Stimulated activated CD8-positive, alpha-beta memory T cell treated with anti-CD3 and anti-CD28 coated beads, Interleukin-15, amount 100 ng/mL, for 4 hours (primary cell): Measurements from ENCODE around the gene ANKRD1.

Source experiments
- DNase-seq, 2 donors: peaks; one replicate each; pipeline ENCODE4 v3.0.0-alpha.2; 2020; ENCODE audit warnings: low read depth in 2 of 2

ANKRD1 gene

GRCh38 chr10:90935581-90936275, 14.8 kb upstream of the ANKRD1 start:
- DNase-seq = no peak

DNA sequence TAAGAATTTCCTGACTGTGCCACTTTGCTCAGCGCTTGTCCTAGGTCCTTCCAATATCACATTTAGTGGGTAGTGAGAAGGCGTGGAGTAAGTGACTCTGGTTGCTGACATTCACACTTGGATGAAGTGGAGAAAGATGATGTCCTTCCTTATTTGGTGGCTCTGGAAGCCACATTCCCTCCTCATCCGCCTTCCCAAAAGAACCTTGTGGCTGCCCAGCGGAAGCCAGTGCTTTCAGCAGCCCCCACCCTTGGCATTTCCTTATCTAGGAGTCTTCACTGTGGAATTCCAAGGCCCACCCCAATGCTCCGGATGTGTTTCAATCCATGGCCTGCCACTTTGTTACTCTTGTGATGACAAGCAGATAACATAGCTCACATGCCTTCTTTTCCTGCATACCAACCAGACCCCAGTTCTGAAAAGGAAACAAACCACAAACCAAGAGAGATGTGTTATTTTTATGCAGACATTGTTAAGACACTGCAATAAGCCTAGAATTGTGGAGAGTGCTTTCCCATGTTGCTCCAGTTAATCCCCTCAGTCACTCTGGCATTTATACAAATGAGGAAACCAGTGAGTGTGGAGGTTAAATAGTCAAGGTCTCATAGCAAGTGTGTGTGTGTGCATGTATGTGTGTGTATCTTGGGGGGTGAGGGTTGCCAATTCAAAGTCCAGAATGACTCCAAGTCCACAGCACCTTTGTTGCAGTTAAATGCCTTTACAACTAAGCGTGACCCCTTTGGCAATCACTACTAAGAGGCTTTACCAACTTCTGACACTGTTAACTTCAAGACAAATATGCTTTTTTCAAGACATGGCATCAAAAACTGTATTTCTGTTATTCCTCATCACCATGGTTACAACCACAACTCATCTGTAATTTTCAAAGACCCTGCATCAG, 10.3 kb upstream of the ANKRD1 start:
- no peak for DNase-seq

DNA sequence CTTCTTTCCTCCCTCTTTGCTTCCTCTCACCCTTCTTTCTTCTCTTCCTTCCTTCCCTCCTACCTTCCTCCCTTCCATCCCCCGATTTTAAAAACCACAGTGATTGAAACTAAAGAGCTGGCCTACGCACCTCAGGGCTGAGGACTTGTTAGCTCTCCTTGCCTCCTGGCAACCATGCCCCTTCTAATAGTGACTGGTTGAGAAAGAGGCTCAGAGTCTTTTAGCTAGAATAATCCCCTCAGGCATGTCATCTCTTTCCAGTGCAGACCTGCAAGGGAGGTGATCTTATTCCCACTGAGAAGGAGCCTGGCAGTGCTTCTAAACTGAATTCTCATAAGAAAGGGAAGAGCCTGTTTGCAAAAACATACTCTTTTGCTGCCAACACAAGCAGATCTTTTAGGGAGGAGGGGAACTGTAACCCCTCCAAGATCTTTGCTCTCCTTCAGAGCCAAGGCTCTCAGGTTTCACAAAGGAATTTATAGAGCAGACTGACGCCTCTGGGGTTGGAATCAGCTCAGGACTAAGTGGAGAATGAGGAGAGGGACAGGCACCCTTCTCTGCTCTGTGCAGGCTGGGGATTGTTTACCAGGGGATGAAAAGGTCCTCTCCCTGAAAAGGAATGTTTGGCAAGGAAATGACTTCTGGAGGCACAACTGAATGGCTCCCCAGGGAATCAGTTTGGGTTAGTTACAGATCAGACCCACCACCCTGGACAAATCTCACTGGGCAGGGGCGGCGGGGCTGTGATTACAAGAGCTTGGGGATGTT, 9.4 kb upstream of the ANKRD1 start:
- DNase-seq = no peak

- DNase-seq = no peak
Observed at GRCh38 chr10:90929179-90929578, 8.3 kb upstream of the ANKRD1 start.

- DNase-seq = no peak
Observed at GRCh38 chr10:90927293-90927692, 6.4 kb upstream of the ANKRD1 start.

DNA sequence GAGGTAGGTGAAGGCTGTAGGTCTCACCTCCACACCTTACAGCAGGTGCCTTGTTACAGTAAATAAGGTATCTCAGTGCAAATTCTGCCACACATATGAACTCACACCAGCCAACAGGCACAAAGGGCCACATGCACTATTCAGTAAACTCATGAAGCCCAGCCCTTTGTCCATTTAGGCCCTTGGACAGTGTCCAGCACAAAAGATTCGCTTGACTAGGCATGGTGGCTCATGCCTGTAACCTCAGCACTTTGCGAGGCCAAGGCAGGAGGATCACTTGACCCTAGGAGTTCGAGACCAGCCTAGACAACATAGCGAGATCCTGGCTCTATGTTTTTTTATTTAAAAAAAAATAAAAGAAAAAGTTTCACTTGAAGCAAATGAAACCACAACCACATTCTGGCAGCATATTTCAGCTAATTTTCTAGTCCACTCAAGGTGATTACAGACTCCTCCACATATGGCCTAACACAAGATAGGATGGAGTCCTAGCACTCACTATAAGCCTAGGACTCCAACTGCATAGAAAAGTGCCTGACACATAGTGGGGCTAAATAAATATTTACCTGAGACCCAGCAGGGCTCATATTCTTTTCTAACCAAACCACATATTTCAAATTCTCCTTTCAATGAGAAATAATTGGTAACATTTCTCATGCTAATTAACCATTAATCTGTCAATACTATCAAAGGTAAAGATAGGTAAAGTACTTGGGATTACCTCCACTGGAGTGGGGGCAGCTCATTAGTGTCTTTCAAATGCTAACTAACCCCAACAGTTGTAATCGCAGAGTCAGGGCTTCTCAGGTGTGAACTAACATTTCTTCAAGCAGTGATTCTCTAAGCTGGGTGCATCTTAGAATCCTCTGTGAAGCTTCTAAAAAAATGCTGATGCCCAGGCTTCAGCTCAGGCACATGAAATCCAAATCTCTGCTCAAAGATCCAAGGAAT, 4.5 kb upstream of the ANKRD1 start:
- no peak for DNase-seq

DNA sequence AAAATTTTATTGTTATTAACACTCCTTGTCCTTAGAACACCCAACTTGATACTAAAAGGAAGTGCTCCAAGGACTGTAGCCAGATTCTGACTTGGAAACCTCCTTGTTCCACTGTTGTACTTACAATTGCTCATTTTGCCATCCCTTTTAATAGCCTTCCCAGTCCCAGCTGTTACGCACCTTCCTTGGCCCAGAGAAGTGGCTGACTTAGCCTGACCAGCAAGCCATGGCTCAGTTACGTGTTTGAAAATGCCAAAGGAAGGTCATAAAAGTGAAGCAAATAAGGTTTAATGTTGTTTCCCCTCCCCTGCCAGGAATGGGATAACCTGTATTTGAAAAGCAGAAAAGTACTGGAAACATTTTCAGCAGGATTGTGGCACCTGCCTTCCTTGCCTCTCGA, 3.7 kb upstream of the ANKRD1 start:
- no peak for DNase-seq

- DNase-seq = no peak
Observed at GRCh38 chr10:90923111-90923731, 2.3 kb upstream of the ANKRD1 start.

GRCh38 chr10:90921906-90922305, 1.0 kb upstream of the ANKRD1 start:
- no peak for DNase-seq

GRCh38 chr10:90919683-90920574, 958 bp downstream of the ANKRD1 start:
- DNase-seq = no peak

DNA sequence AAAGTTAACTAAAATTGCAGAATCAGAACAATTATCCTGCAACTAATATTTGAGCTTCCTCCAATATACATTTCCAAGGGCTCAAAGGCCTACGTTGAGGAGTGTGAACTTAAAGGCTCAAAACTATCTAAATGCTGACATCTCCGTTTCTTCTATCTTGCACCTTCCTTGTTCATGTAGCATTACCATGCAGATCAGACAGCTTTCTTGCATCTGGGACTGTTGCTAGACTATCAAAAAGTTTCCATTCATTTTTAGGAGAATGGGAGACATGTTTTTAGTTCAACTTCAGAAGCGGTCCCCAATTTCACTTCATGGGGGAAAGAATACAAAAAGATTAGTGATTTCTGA, 2.9 kb downstream of the ANKRD1 start:
- no peak for DNase-seq

DNA sequence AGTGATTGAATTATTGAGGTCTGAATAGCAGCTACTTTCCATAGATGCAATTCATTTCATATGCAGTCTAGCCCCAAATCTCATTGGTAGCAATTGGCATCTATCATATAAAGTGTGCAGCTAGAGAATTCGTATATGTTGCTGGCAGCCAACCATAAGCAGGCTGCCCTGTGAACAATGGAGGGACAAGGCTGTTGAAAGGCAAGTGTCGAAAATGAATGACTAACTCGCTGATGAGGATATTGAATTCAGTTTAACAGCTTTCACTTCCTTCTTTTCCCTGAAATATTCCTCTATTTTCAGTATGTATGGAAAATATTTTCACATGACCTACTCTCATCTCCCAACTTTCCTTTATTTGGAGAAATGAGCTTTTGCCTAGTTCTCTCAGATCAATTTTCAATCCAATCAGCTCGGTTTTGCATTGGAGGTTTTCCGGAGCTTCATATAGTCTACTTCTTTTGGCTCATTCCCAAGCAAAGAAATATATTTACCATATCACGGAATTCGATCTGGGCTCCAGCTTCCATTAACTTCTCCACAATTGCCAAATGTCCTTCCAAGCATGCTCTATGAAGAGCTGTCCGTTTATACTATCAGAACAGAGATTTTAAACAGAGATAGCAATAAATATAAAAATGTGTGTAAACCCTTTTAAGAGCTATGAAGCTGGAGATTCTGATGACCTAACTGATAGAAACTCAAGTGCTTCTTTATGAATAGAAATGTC, 3.5 kb downstream of the ANKRD1 start:
- no peak for DNase-seq

GRCh38 chr10:90916392-90917237, 4.3 kb downstream of the ANKRD1 start:
- no peak for DNase-seq

DNA sequence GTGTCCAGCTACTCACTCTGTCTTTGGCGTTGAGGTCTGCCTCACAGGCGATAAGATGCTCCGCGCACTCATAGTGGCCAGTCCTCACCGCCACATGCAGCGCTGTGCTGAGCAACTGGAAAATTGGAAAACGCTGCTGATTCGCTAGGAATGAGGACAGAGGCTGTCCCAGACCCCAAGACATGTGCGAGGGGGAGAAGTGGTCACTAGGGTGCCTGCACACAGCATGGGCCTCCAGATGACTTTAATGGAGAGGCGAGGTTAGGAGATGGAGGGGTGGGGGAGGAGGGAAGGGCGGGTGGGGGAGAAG, 5.2 kb downstream of the ANKRD1 start:
- no peak for DNase-seq

DNA sequence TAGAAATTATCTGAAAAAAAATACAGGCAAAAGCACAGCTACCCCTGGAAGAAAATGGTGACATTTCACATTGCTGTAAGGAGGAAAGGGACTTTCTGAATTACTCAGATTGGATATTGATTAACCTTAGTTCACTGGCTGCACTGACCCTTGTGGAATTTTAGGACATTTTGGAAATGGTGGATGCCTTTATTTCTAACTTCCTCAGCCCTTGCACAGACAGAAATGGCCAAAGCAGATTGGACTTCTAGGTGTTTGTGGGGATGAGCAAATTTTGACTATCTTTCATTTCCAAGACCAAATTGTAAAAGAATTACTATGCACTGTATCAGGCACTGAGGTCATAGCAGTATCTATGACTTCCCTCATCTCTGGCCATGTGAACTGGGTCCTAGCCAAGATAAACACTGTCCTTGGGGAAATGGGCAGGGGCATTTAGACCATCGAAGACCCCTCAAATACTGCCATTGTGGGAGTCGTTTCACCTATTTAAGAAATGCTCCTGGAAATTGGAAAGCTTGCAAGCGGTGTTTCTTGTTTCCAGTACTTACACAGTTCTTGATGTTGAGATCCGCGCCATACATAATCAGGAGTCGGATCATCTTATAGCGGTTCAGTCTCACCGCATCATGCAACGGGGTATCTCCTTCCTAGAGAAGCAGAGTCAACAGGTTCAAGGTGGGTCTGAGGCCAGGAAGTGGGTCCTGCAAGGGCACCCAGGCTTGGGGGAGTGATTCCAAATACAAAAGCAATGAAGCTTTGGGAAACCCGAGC, 5.7 kb downstream of the ANKRD1 start:
- DNase-seq = no peak

DNA sequence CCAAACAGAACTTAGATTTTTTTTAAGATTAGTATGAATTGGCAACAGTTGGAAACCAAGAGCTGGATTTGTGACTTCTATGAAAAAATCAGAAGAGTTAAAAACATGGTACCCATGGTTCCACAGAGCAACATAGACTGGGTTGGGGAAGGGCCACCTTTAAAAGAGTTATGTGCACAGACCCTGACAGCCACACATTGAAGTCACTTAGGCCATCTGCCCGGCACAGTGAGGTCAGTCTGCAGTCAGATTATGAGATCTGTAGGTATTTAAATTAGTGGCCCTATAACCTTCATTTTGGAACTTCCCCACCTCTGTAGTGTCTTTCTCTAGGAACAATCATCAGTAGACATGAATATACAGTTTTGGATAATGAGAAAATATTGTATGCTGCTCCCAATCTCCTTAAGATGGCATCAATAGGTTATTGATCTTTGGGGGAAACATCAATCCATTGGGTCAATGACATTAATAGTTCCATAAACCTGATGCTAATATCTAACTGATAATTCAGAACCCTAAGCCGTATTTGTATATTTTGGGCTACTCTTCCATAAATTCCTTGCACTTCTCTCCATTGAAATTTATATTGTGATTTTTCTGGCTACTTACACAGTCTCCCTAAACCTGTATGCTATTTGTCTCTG, 7.0 kb downstream of the ANKRD1 start:
- DNase-seq = no peak

DNA sequence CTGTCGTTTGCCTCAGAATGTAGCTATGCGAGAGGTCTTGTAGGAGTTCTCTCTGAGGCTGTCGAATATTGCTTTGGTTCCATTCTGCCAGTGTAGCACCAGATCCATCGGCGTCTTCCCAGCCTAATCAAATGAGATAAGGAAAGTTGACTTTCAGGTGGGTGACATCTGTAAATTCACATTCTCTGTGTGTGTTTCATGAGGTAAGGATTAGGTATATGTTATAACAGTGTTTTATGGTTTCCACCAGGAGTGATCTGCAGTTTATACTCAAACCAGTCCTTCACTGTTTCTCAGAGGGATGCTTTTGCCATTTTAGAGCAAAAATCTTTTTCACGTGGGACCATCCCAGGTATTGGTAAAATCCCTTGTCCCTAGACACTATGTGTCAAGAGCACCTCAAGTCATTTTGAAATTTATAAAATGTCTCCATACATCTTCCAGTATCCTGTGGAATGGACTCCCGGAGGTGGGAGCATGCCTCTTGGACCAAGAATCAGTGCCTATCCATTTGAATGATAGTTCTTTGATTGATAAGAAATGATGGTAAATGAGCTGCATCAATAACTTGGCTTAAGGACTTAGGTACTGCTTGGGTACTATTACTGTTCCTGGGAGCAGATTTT, 7.9 kb downstream of the ANKRD1 start:
- no peak for DNase-seq
